Epithelial cell of proximal tubule (primary cell): ENCODE results near the gene TBC1D22A. TPM values are rescaled to one million over a fixed set of nuclear protein-coding genes. Genes with fewer than 3 reads are reported as not detected.

Experiments used
- DNase-seq: peaks from one replicate; pipeline ENCODE4 v3.0.0-alpha.2; 2011; ENCODE audit warnings: low read depth
- H3K4me3 ChIP-seq: 2 replicates; pipeline ENCODE4 v1.5.1; 2011; ENCODE audit warnings: low read depth, mild to moderate bottlenecking, low read length
- total RNA-seq: library from RNA; depleted of rRNA; stranded (reverse); fragments of >200 nt; gene quantifications from 2 replicates; pipeline ENCODE4 v1.2.3, GENCODE V29; 2015
- TF ChIP-seq, protein P1 (sequence below): conservative IDR thresholded peaks from 2 replicates; pipeline ENCODE4 v1.5.1; 2012; ENCODE audit warnings: low read depth, mild to moderate bottlenecking, low read length

TBC1D22A gene
- total RNA-seq, 1 donor from 2014 or later, result 22.7 TPM

DNA sequence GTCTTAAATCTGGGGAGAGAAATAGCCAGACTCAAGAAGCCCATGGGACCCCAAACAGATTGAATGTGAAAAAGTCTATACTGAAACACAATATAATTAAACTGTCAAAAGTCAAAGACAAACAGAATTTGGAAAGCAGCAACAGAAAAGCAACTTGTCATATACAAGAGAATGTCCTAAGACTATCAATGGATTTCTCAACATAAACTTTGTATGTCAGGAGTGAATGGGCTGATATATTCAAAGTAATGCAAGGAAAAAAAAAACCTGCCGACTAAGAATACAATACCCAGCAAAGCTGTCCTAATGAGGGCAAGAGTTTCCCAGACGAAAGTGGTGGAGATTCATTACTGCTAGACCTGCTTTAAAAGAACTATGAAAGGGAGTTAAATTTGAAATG is 73.2 kb downstream of the TBC1D22A start:
- no peak for DNase-seq
- TF ChIP-seq, protein P1, sequence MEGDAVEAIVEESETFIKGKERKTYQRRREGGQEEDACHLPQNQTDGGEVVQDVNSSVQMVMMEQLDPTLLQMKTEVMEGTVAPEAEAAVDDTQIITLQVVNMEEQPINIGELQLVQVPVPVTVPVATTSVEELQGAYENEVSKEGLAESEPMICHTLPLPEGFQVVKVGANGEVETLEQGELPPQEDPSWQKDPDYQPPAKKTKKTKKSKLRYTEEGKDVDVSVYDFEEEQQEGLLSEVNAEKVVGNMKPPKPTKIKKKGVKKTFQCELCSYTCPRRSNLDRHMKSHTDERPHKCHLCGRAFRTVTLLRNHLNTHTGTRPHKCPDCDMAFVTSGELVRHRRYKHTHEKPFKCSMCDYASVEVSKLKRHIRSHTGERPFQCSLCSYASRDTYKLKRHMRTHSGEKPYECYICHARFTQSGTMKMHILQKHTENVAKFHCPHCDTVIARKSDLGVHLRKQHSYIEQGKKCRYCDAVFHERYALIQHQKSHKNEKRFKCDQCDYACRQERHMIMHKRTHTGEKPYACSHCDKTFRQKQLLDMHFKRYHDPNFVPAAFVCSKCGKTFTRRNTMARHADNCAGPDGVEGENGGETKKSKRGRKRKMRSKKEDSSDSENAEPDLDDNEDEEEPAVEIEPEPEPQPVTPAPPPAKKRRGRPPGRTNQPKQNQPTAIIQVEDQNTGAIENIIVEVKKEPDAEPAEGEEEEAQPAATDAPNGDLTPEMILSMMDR, result no peak
- H3K4me3 ChIP-seq, result no peak overlapping the region

DNA sequence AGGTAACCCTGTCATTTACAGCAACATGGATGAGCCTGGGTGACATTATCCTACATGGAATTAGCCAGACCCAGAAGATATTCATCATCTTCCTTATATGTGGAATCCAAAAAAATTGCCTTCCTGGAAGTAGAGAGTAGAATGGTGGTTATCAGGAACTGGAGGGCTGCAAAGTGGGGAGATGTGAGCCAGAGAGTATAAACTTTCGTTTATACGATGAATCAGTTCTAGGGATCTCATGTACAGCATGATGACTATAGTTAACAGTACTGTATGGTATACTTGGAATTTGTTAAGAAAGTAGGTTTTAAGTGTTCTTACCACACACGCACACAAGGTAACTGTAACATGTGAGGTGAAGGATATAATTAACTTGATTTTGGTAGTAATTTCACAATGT is 79.1 kb downstream of the TBC1D22A start:
- TF ChIP-seq, protein P1, result no peak
- DNase-seq, result no peak

DNA sequence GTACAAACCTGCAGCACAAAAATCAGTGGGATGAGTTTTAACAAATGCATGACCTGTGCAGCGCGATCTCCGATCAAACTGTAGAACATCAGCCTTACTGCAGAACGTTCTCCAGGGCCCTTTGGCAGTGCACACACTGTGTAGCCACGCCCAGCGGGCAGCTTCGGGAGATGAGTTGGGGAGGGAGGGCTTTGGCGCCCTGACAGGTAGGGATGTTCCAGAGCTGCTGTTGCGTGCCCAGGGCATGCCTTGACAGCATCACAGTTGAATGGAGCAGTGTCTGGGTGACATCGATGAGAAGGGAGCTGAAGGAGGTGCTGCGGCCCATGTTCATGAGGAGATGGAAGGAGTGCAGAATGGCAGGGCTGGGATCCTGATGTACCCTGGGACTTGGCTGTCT is 80.2 kb downstream of the TBC1D22A start:
- TF ChIP-seq, protein P1, result no peak
- no peak for DNase-seq
- no peak overlapping the region for H3K4me3 ChIP-seq

More for the DNA sequence above, 79.1 kb downstream of the TBC1D22A start:
- H3K4me3 ChIP-seq, result no peak overlapping the region

DNA sequence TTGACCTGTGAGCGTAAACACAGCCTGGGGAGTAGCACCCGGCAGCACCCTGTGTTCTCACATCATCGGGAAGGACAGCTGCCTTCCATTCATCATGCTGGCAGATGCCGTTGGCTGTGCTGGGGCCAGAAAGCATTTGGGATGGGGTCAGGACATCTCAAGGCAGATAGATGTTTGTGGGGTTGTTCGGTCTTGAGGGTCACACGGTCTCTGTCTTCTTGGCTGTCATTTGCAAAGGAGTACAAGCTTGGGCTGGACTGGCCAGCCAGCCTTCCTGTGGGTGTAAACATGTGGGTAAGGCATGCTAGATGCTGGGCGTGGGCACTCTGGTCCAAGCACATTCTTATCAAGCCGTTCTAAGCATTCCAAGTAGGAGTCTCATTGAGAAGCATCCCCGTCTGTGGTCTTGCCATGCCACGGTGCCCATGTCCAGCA is 81.4 kb downstream of the TBC1D22A start:
- no peak overlapping the region for H3K4me3 ChIP-seq
- no peak for DNase-seq
- TF ChIP-seq, protein P1, result no peak

DNA sequence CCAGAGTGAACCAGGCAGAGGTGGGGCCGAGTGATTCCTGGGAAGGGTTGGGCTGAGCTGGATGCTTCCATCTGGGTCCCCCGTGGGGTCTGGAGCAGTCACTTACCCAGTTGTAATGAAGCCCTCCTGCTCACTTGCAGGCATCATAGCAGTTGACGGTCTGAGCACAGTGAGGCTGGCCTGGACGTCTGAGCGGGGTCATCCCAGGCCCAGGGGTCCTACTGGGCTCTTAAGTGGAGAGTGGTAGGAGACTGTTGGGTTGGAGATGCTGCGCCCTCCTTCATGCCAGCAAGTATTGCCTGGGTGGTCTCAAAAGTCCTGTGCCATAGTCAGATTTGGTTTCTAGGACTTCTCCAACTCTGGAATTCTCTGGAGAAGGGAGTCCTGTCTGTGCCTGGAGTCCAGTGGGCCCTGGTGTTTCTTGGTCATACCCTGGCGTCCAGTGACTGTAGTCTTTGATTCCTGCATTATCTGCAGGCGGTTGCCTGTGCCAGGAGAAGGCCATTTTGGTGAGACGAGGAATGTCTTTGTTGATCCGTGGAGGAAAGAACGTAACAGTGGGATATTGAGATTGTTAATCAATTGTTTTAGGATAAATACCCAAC is 82.3 kb downstream of the TBC1D22A start:
- no peak for DNase-seq
- H3K4me3 ChIP-seq, result no peak overlapping the region
- TF ChIP-seq, protein P1, result no peak

DNA sequence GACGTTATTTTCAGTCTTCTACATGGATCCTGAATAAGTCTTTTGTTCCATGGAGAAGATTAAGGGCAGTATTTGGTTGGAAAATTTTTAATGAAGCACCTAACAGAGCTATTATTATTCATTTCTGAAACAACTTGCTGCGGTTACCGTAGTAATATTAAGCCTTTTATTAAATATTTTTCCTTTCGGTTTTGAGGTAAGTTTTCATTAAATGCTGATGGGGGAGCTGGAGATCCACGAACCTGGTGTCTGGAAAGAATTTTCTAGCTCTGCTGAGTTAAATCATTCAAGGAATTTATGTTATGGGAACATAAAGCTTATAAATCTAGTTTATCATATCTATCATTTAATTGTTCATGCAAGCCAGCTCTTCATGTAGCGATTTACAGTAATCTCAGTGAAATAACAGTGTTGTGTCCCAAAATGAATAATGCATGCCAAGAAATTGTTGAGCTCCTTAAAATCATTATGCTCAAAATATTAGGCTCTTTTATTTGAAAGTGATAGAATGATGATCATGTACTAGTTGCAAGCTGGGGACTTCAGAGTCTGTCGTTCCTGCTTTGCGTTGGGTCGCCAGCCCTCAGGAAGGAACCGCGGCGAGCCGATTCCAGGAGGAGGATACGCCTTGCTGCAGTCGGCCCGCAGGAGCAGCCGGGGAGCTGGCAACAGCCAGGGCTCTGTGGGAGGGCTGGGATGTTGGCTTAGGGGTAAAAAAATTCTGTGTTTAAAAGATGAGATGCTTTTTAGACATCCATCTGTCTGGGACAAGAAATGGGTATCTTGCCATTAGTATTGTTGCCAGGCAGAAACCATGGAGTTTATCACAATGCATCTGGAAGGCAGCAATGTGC is 83.1 kb downstream of the TBC1D22A start:
- no peak for DNase-seq
- TF ChIP-seq, protein P1, result peak; percentile 40
- no peak overlapping the region for H3K4me3 ChIP-seq
